Hindlimb muscle (tissue), 1 donor: ENCODE data around the gene REELD1. TPM values are rescaled to one million over a fixed set of nuclear protein-coding genes. Genes with fewer than 3 reads are reported as not detected.
A peak's percentile ranks its signal among the peaks of the same experiment; 100 is the strongest.

Experiments
- DNase-seq: peaks from one replicate; pipeline ENCODE4 v3.0.0-alpha.2; 2013
- polyA plus RNA-seq: library from polyadenylated mRNA; unstranded; fragments of 120-200 nt; gene quantifications from one replicate; pipeline ENCODE4 v1.2.1, GENCODE V29; 2013; ENCODE audit not compliant: insufficient read length

The REELD1 gene
- polyA plus RNA-seq, 1 donor: 0.17 TPM

DNA sequence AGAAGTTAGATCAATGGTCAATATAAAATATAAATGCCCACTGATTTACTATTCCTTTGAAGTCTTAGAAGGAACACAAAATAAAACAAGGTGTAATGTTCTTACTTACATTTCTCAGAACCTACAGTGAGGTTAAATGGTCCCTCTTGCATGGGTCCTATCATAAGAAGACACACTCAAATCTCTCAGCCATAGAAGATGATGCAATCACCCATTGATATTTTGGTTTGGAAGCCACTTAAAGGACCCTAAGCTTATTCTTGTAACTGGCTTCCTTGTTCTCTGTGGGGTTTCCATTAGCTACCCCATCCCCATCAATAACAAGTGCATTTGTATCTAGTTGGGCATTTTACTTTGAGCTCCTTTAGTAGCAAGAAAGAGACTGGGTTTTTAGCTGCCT lies 15.1 kb downstream of the REELD1 start:
- DNase-seq: no peak

DNA sequence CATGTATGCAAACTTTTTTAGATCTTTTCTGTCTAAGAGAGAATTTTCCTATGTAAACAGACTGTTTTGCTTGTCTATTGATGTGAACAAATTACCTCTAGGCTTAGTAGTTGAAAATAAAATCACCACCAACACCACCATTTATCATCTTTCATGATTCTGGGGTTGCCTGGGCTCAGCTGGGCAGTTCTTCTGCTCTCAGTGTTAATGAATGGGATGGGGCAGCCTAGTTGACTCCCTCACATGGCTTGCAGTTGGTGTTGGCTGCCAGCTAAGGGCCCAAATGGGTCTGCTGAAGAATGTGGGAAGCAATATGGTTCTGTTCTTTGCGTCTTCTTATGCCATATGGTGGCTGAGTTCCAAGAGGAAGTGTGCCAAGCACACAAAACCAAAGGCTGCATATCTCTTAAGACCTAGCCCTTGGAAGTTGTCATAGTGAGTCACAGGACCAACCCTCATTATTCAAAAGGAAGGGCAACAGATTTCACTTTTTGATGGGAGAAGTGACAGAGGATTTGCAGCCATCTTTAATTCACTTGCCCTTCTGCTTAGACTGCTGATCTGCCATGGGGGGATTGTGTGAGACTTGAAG lies 17.9 kb downstream of the REELD1 start:
- no peak for DNase-seq

DNA sequence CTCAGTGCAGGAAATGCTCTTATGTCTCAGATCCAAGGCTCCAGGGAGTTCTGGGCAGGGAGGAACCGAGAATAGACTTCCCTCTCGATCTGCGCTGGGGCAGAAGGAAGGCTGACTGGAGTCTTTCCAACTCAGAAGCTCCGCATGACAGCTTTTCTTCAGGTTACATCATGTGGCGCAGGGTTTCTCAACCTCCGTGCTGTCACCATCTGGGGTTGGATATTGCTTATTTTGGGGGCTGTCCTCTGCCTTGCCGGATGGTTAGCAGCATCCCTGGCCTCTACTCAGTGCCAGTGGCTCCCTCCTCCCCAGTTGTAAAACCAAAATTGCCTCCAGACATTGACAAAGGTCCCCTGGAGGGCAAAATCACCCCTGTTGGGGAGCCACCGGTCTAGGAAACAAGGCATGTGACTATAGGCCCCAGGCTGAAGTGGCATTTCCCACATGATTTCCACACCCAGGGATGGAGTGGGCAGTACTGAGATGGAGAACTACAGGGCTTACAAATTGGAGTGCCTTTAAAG lies 21.4 kb downstream of the REELD1 start:
- DNase-seq: no peak

DNA sequence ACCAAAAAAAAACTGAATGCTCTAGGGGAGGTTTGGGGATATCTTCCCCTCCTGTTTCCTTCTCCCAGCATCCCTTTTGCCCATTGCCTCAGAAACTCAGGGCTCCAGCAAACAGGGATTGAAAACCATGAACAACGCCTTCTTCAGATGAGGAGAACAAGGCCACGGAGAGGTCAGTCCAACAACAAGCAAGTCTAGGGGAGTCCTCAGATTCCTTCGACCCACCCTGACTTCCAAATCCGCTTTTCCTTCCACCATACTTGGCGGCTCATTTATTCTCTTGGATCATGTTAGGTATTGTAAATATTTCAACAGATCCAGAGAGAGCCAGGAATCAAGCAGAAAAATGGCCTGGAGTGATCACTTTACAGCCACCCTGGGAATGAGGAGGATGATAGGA lies 21.9 kb downstream of the REELD1 start:
- DNase-seq: no peak

DNA sequence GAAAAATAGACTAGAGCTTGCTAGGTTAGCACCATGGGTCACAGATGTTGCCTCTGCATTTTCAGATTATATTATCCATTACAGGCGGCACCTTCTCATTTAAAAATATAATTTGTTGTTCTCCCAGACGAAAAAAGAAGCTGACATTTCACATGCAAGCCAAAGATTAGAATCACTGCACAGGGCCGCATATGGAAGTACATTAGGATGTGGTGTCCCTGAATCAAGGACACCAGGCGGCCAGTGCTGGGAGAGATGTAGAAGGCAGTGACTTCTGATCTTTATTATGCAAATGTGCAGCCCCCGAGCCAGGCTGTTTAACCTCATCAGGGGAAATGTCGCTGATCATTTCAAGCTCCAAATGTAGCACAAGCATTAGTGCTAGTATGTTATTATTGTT lies 22.8 kb downstream of the REELD1 start:
- DNase-seq: no peak

DNA sequence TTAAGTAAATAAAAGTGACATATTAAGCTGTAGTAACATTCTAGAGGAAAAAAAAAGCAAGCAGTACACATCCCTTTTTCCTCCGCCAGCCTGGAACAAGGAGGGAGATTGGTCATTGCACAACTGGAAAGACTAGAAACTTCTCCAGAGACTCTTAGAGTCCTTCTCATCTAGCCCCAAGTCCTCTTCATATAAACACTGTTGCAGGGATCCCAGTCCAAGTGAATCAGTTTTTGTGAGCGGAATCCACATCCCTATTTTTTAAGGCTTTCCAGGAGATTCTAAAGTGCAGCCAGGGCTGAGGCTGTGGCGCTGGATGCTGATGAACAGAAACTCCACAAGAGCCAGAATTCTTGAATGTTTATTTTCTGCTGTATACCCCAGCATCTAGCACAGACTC lies 23.8 kb downstream of the REELD1 start:
- DNase-seq: peak; percentile 62

DNA sequence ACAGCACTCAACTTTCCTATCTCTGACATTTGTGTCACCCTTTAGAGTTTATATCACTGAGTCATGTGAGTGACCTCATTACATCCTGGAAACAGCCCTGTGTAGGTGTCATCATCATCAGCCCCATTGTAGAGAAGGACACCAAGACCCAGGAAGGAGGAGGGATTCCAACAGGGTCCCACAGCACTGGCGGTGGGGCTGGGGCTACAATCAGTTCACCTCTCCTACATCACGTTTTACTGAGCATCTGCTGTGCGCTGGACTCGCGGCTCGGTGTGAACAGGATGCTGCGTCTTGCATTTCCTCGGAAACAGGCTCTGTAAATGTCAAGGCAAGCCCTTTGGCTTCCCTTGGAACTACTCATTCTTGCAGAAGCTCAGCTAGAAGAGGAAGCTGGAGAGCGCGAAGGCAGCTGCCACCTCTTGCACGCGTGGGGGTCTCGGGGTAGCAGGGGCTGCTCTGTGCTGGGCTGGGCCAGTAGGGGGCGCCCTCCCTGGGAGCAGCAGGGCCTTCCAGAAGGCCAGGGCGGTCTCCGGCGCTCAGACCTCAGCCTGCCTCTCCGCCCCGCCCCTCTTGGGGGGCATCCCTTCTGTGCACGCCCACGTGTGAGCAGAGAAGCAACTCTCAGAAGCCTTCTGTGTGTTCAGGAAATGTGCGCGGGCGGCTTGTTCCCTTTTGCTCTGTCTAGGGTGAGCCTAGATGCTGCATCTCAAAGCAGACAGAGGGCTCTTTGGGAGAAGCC lies 29.0 kb downstream of the REELD1 start:
- no peak for DNase-seq

DNA sequence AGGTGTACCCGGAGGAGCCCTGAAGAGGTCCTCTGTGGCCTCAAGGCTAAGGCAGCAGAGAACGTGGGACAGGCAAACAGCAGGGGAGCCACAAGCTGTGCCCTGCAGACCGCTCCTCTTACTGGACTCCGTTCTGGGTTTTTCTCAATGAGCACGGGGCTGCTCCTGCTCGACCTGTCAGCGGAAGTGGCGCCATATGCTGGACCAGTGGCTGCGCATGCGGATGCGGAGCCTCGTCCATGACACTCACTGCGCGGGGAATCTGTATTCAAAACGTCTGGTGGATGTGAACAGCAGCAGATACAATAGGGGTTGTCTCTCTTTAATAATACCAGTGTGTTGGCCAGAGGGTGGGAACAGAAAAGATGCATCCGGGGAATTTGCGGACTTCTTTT lies 29.5 kb downstream of the REELD1 start:
- DNase-seq: no peak

DNA sequence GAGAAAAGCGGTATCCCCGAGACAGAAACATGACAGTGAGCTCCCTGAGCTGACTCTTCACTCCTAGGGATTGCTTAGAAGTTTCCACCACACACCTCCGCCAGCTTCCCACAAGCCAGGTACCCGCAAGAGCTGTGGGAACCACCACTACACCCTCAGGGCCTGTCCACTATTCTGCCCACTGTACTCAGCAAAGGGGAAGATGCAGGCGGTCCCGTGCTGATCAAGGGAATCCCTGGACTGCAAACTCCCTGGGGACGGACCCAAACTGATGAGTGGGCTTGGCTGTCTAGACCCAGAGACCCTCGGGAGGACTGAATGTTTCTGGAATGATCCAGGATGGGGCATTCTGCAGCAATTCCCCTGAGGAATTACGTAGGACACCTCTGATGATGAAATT lies 30.2 kb downstream of the REELD1 start:
- no peak for DNase-seq

DNA sequence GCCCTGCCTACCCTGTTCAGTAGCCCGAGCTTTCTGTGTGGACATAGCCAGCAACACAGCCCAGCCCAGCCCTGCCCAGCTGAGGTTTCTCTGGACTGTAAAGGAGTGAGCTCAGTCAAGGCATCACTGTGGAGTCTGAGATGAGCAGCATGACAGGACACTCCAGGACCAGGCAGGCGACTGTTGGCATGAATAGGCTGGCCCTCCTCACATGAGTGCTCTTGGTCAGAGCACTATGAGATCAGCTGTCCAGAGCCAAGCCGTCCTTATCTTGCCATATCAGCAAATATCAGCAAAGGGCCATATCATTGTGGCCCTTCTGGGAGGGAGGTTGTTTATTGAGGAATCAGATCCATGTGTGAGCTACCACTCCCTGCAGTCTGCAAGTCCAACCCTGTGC lies 30.9 kb downstream of the REELD1 start:
- DNase-seq: no peak

DNA sequence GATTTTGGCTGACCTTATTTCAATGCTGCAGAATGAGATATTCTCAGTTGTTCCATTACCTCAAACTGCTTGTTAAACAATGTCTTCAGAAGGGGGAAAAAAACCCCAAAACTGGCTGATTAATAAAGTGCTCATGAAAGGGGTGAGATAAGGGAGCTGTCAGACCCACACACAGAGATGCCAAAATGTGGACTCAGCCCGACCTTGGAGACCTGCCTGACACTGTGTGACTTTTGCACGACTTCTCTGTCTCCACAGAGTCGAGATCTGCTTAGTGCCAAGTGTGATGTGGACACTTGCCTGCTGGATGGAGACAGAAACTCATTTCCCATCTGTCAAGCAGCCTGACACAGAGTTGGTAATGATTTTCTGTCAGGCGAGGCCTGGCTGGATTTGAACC lies 31.5 kb downstream of the REELD1 start:
- DNase-seq: no peak

DNA sequence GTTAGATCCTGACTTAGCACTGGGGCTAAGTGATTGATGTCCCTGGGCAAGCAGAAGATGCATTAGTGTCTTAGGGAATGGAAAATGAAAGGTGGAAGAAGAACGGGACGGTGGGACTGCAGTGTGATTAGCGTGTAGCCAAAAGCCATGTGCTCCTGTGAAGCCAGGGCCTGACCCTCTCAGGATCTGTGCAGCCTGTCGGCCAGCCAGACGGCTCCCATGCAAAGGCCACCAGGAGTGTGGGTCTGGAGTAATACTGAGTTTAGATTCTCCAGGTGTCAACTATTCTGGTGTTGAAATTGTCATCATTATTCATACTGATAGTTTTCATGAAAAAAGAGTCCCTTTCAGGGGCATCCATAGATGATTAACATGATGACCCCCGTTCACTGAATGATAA lies 32.0 kb downstream of the REELD1 start:
- DNase-seq: no peak

DNA sequence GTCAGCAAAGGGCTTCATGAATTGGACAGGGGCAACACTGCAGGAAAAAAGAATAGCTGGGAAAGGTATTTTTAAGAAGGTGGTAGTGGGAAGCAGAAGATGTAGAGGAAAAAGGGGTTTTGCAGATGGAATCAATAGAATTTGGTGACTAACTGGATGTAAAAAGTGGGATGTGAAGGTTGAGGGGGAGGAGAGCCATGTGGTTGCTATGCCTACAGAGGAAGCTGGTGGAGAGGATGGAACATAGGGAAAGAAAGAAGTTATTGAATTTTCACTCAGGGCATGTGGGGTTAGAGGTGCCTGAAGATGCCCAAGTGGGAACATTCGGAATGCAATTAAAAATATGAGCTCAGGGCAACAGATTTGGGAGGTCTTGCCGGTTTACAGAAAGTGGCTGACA lies 33.0 kb downstream of the REELD1 start:
- no peak for DNase-seq

DNA sequence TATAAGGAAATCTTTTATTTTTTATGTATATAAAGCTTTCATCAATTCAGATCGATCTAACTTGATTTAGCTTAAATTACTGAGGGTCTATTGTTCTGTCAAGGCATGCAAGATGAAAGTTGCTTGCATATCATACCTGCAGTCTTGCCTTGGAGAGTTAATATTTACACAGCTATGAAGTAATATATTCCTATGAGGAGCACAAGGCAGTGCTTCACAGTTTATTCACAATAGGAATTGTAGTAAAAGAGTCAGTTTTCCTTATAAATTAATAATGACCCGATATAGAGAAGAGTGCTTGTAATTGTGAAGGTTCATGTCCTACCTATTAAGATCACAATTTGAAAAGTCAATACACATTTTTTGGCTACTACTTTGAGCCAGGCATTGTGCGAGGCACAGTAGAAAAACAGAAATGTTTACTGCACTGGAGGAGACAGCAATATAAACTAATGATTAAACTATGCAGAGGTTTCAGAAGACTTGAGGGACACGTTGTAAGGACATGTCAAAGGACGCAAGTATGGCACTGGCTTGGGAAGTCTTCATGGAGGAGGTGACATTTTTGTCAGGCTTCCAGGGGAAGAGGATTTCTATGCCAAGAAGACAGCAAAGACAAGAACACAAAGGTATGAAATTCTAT lies 38.8 kb downstream of the REELD1 start:
- DNase-seq: no peak

DNA sequence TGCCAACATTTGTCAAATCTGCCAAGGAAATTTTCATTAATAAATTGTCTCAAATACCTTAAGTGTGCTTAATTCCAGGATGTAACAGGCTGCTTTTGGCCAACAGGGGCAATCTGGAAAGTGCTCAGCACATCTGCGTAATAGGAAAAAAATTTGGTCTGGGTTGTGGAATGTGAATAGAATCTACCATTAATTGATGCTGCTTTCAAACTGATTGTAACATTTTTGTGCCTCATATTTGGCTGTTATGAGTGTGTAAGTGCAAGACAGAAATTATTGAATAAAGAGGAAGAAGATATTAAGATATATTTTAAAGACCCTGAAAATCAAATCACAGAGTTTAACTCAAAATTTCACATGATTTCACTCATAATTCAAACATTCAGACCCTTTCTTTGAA lies 41.1 kb downstream of the REELD1 start:
- no peak for DNase-seq

DNA sequence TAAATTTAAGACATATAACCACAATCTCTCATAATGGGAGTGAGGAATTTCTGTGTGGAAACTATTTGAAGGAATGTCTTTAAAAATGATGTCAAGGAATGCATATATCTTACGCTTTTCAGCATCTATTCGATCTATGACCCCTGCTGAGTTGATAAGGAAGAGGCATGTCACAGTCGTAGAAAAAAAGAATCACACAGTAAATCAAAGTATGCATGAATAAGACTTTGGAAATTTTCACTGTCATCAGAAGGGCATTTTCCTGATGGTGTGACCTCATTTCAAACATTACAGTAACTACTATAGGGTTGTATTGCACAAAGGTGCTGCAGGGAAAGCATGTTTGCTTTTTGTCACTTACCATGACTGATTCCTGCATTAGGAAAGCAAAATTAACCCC lies 41.5 kb downstream of the REELD1 start:
- DNase-seq: no peak

DNA sequence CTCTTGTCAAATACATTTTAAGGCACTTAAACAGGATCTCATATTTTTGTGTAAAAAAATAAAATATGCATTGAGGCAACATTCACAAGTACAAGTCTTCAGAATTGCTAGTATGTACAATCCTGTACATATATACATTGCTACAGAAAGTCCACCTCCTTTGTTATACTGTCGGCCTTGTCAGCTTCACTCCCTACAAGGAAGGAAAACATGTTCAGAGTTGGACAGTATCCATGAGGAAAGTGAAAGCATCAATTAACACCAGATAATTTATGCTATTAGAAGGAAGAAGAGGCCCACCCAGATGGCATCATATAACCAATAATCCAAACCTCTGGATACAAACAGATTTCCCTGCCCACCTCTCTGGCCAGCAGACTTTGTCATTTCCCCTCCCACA lies 42.0 kb downstream of the REELD1 start:
- DNase-seq: no peak

DNA sequence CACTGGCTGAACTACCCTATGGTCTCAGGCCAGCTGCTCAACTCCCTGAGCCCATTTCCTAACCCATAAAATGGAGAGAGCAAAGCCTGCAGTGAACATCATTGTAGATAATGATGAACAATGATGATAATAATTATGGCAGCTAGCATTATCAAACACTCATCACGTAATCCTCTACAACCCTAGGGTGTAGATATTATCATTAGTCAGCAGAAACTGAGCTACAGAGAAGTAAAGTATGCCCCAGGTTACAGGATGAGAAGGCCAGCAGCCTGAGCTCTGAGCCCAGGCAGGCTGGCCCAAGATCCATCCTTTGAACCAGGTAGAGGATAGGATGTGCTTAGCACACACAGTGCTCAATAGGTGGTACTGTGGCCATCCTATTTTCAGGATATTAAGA lies 43.2 kb downstream of the REELD1 start:
- no peak for DNase-seq

DNA sequence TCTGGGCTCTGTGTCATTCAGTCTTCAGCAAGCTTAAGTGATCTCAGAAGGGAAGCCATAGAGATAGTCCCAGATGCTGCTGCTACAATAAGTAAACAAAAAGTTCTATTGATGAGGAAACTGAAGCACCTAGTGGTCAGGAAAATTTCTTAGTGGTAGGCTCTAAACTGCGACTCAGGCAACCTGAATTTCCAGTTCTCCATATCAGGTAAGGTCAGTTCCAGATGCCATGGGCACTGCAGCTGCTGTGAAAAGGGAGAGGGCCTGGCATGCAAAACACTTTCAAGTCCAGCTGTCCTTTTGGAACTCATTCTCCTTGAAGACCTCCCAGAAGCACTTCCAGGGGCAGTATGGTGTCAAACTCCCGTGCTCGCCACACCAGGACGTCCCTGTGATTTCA lies 46.2 kb downstream of the REELD1 start:
- no peak for DNase-seq

DNA sequence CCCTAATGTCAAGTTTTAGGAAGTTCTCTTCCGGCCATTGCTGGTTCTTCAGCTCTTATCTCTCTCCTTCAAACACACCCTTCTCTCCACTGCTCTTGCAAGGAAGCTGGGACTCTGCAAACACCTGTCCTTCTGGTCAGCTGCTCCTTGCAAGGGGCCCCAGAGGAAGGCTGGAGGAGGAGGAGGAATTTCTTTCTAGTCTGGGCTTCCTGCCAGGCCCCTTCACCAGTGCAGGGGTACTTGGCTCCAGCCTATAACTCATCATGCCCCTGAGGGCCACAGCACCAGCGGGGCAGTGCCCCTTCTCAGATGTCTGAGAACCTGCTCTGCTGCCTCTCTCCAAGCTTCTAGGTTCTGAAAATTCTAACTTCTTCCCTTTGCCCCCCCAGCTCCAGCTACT lies 46.7 kb downstream of the REELD1 start:
- DNase-seq: no peak

DNA sequence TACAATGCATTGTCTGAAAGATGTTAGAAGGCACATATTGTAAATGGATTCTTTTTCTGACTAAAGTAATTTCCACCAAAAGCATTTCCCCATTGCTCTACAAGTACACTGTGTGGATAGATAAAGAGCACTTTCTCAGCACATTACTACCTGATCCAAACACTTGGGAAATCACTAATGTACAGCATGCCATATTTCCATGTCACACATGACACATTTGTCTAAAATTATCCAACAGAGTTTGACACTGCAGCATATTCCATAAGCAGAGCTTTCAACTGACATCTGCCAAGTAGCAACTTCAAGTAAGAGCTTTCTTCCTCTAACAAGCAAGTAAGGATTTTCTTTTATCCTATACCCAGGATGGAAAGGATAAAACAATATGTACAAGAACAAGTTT lies 49.5 kb downstream of the REELD1 start:
- DNase-seq: no peak

DNA sequence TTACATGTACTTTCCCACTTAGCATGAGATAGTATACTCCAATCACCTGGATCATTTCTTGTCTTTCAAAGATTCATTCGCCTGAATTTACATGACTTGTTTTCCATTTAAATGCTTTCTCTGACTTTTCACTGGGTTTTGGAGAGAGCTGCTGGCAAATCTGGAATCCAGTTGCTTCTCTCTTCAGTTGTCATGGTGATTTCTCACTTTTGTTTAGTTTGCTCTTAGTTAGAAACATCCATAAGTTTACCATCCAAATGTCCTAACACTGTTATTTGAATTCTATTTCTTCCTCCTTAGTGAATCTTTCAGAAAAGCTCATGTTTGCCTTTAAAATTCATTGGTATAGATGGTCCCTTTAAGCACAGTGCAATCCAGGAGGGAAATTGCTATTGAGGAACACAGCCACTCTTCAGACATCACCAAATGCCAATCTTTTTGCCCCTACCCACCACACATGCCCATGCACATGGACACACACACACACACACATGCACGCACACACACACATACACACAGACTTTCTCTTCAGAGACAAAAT lies 51.7 kb downstream of the REELD1 start:
- DNase-seq: no peak

DNA sequence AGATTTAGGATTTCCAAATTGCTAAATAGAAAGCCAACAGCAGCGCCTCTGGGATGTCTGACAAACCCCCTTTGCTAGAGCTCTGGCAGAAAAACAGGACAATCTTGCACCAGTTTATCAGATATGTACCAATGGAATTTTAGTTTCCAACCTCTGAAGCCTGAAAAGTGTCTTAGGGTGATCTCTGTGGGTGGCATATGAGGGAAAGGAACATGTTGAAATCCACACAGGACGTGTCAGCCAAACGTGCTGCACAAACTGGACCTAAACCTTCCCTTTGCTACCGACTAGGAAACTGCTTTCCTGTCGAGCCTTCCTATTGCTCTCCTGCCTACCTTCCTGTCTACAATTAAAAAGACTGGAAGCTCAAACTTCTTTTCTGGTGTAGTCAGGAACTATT lies 53.5 kb downstream of the REELD1 start:
- DNase-seq: no peak

DNA sequence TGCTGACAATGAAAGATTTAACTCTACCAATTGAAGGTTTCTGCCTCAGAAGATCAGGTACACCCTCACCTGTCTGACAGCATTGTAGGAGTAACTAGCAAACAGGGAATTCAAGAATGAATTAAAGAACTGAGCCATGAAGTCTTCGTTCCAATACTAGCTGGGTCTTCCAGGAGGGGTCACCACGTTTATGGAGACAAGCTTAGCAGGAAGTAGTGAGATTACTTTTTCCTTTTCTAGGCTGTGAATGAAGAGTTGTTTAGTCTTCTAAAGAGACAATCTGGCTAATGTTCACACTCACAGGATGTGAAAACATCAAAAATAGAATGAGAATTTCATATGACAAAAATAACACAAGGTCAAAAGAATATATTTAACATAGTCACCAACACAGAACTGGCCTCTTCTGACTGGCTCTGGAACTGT lies 54.9 kb downstream of the REELD1 start:
- DNase-seq: no peak
